ENCODE data around the gene PITX3. TPM values are rescaled to one million over a fixed set of nuclear protein-coding genes. Genes with fewer than 3 reads are reported as not detected.

Gene PITX3
- total RNA-seq, 1 donor from 2014 or later: not detected

GRCh38 chr10:102281102-102281487 is 39.8 kb upstream of the PITX3 start:
- Mint-ChIP-seq H3K27me3 (no peaks in the 10 kb centered on the region), H3K36me3 (ENCODE audit: insufficient read depth) (no peaks in the 10 kb centered on the region), H3K4me3 (ENCODE audit: low read depth) (no peak overlapping the region), H3K27ac (no peak overlapping the region), H3K4me1 (ENCODE audit: low read depth) (peaks cover 21% of the 10 kb centered on the region), H3K9me3 (ENCODE audit: low read depth) (no peaks in the 10 kb centered on the region)
- TF ChIP-seq CTCF (IDR thresholded peaks at IDR 0.05; ENCODE audit: unreplicated experiment): no peak
- DNase-seq (ENCODE audit: low spot score, unreplicated experiment): no peak

GRCh38 chr10:102280397-102281101 is 39.2 kb upstream of the PITX3 start:
- no peak for TF ChIP-seq CTCF (IDR thresholded peaks at IDR 0.05; ENCODE audit: unreplicated experiment)
- no peaks in the 10 kb centered on the region for H3K27me3 Mint-ChIP-seq
- peak overlapping the region; percentile 1 for H3K27ac Mint-ChIP-seq
- H3K9me3 Mint-ChIP-seq (ENCODE audit: low read depth): no peaks in the 10 kb centered on the region
- H3K4me3 Mint-ChIP-seq (ENCODE audit: low read depth): no peak overlapping the region
- DNase-seq (ENCODE audit: low spot score, unreplicated experiment): no peak
- no peaks in the 10 kb centered on the region for H3K36me3 Mint-ChIP-seq (ENCODE audit: insufficient read depth)
- H3K4me1 Mint-ChIP-seq (ENCODE audit: low read depth): peaks cover 18% of the 10 kb centered on the region

GRCh38 chr10:102279104-102279503 is 37.8 kb upstream of the PITX3 start:
- no peak overlapping the region for H3K27ac Mint-ChIP-seq
- TF ChIP-seq CTCF (IDR thresholded peaks at IDR 0.05; ENCODE audit: unreplicated experiment): no peak
- no peak overlapping the region for H3K4me3 Mint-ChIP-seq (ENCODE audit: low read depth)
- H3K9me3 Mint-ChIP-seq (ENCODE audit: low read depth): no peaks in the 10 kb centered on the region
- DNase-seq (ENCODE audit: low spot score, unreplicated experiment): no peak
- no peaks in the 10 kb centered on the region for H3K27me3 Mint-ChIP-seq
- H3K4me1 Mint-ChIP-seq (ENCODE audit: low read depth): peaks cover 12% of the 10 kb centered on the region
- no peaks in the 10 kb centered on the region for H3K36me3 Mint-ChIP-seq (ENCODE audit: insufficient read depth)

GRCh38 chr10:102275343-102275742 is 34.0 kb upstream of the PITX3 start:
- H3K27me3 Mint-ChIP-seq: no peaks in the 10 kb centered on the region
- peaks cover 4% of the 10 kb centered on the region for H3K4me1 Mint-ChIP-seq (ENCODE audit: low read depth)
- H3K36me3 Mint-ChIP-seq (ENCODE audit: insufficient read depth): peaks cover 5% of the 10 kb centered on the region
- H3K9me3 Mint-ChIP-seq (ENCODE audit: low read depth): no peaks in the 10 kb centered on the region
- TF ChIP-seq CTCF (IDR thresholded peaks at IDR 0.05; ENCODE audit: unreplicated experiment): no peak
- H3K27ac Mint-ChIP-seq: no peak overlapping the region
- DNase-seq (ENCODE audit: low spot score, unreplicated experiment): no peak
- no peak overlapping the region for H3K4me3 Mint-ChIP-seq (ENCODE audit: low read depth)

- no peaks in the 10 kb centered on the region for H3K27me3 Mint-ChIP-seq
- no peak for TF ChIP-seq CTCF (IDR thresholded peaks at IDR 0.05; ENCODE audit: unreplicated experiment)
- no peak overlapping the region for H3K4me3 Mint-ChIP-seq (ENCODE audit: low read depth)
- H3K9me3 Mint-ChIP-seq (ENCODE audit: low read depth): no peaks in the 10 kb centered on the region
- H3K36me3 Mint-ChIP-seq (ENCODE audit: insufficient read depth): peaks cover 7% of the 10 kb centered on the region
- no peak for DNase-seq (ENCODE audit: low spot score, unreplicated experiment)
- no peaks in the 10 kb centered on the region for H3K4me1 Mint-ChIP-seq (ENCODE audit: low read depth)
- no peak overlapping the region for H3K27ac Mint-ChIP-seq
Observed at GRCh38 chr10:102274062-102274461, 32.8 kb upstream of the PITX3 start.
